ENCODE measurements around the gene C20orf96.

C20orf96 gene

GRCh38 chr20:312866-313265, 22.3 kb upstream of the C20orf96 start:
- CTCF ChIA-PET, result interaction anchor here (1.4 to 1.8 kb wide), 2 partner anchors 10 to 18 kb away, joined by 5 to 6 read pairs; no protein-coding TSS in a partner anchor
- DNase-seq (ENCODE audit: low read depth, low spot score), result no peak
- no peak overlapping the region for H3K4me3 ChIP-seq (ENCODE audit: low read depth, low read length)
- POLR2A ChIA-PET, result no interaction called here
- TF ChIP-seq CTCF (IDR thresholded peaks at IDR 0.05; ENCODE audit: insufficient read depth, low read length, missing control alignments), result no peak

GRCh38 chr20:312067-312466, 21.5 kb upstream of the C20orf96 start:
- ChIA-PET CTCF (interaction anchor here (0.8 to 1.8 kb wide), 3 partner anchors 10 to 18 kb away, joined by 5 to 6 read pairs (median 6); no protein-coding TSS in a partner anchor), POLR2A (interaction anchor here (1.2 kb wide), 1 partner anchor 12 kb away, joined by 5 read pairs; no protein-coding TSS in a partner anchor)
- H3K4me3 ChIP-seq (ENCODE audit: low read depth, low read length), result no peak overlapping the region
- no peak for TF ChIP-seq CTCF (IDR thresholded peaks at IDR 0.05; ENCODE audit: insufficient read depth, low read length, missing control alignments)
- DNase-seq (ENCODE audit: low read depth, low spot score), result no peak

- TF ChIP-seq CTCF (IDR thresholded peaks at IDR 0.05; ENCODE audit: insufficient read depth, low read length, missing control alignments), result no peak
- H3K4me3 ChIP-seq (ENCODE audit: low read depth, low read length), result no peak overlapping the region
- DNase-seq (ENCODE audit: low read depth, low spot score), result no peak
- CTCF ChIA-PET, result interaction anchor here (0.7 to 1.8 kb wide), 4 partner anchors 11 to 19 kb away, joined by 3 to 6 read pairs (median 6); no protein-coding TSS in a partner anchor
- POLR2A ChIA-PET, result interaction anchor here (1.2 kb wide), 1 partner anchor 13 kb away, joined by 5 read pairs; no protein-coding TSS in a partner anchor
Measured at GRCh38 chr20:311609-312008, 21.1 kb upstream of the C20orf96 start.

GRCh38 chr20:310645-311044, 20.1 kb upstream of the C20orf96 start:
- ChIA-PET CTCF (interaction anchor here (1.2 to 3.8 kb wide), 3 partner anchors 12 to 44 kb away, joined by 3 to 33 read pairs (median 18); partner anchors contain the start of genes SOX12 and ZCCHC3), POLR2A (interaction anchor here (1.0 to 3.0 kb wide), 4 partner anchors 10 to 37 kb away, joined by 4 to 17 read pairs (median 12); partner anchors contain the start of gene SOX12)
- no peak for TF ChIP-seq CTCF (IDR thresholded peaks at IDR 0.05; ENCODE audit: insufficient read depth, low read length, missing control alignments)
- H3K4me3 ChIP-seq (ENCODE audit: low read depth, low read length), result no peak overlapping the region
- DNase-seq (ENCODE audit: low read depth, low spot score), result no peak

- peak overlapping the region; percentile 57 for H3K4me3 ChIP-seq (ENCODE audit: low read depth, low read length)
- DNase-seq (ENCODE audit: low read depth, low spot score), result peak; percentile 95
- no peak for TF ChIP-seq CTCF (IDR thresholded peaks at IDR 0.05; ENCODE audit: insufficient read depth, low read length, missing control alignments)
- CTCF ChIA-PET, result interaction anchor here (0.9 to 3.8 kb wide), 5 partner anchors 10 to 44 kb away, joined by 3 to 33 read pairs (median 4); partner anchors contain the start of genes SOX12 and ZCCHC3
- POLR2A ChIA-PET, result interaction anchor here (1.0 to 3.0 kb wide), 4 partner anchors 10 to 37 kb away, joined by 4 to 17 read pairs (median 12); partner anchors contain the start of gene SOX12
Measured at GRCh38 chr20:309841-310644, 19.5 kb upstream of the C20orf96 start.
